Measurements from ENCODE around the gene CYP46A1.

DNA sequence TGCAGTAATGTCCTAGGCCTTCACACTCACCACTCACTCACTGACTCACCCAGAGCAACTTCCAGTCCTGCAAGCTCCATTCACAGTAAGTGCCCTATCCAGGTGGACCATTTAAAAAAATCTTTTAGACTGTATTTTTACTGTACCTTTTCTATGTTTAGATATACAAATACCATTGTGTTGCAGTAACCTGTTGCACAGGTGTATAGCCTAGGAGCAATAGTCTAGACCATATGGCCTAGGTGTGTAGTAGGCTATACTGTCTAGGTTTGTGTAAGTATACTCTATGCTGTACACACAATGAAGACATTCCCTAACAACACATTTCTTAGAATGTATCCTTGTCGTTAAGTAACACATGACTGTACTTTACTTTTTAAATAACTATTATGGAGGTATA is 17.2 kb downstream of the CYP46A1 start:
- TF ChIP-seq, protein P1, sequence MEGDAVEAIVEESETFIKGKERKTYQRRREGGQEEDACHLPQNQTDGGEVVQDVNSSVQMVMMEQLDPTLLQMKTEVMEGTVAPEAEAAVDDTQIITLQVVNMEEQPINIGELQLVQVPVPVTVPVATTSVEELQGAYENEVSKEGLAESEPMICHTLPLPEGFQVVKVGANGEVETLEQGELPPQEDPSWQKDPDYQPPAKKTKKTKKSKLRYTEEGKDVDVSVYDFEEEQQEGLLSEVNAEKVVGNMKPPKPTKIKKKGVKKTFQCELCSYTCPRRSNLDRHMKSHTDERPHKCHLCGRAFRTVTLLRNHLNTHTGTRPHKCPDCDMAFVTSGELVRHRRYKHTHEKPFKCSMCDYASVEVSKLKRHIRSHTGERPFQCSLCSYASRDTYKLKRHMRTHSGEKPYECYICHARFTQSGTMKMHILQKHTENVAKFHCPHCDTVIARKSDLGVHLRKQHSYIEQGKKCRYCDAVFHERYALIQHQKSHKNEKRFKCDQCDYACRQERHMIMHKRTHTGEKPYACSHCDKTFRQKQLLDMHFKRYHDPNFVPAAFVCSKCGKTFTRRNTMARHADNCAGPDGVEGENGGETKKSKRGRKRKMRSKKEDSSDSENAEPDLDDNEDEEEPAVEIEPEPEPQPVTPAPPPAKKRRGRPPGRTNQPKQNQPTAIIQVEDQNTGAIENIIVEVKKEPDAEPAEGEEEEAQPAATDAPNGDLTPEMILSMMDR (IDR thresholded peaks at IDR 0.05), result no peak
- no peak for TF ChIP-seq EZH2 (IDR thresholded peaks at IDR 0.05)
- no peak for TF ChIP-seq EZH2phosphoT487 (IDR thresholded peaks at IDR 0.05)

All from neural progenitor cell (in vitro differentiated cells).